GM19023 (cell line): ENCODE results near the gene RPL19.

Experiments used
- ATAC-seq: cut with Tn5 transposase; IDR thresholded peaks from one replicate; pipeline ENCODE4 v1.9.1; 2021; ENCODE audit warnings: mild to moderate bottlenecking, moderate library complexity; ENCODE audit not compliant: unreplicated experiment

RPL19 gene

DNA sequence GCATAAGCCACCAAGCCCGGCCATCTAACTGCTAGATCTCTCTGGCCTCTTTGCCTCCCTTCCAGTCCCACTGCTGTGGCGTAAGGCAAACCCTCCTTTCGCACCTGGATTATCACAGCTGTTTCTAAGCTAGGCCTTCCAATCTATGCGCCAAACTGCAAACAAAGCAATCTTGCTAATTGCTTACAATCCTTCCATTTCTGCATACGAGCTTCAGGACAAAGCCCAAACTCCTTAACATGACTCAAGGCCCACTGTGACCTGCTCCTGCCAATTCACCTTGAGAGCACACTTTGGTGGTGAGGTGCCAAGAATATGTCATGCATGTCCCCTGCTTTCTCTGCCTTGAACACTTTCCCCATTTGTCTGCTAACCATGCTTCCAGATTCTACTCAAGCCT is 28.1 kb upstream of the RPL19 start:
- ATAC-seq: no peak

GRCh38 chr17:39173080-39173479 is 27.0 kb upstream of the RPL19 start:
- no peak for ATAC-seq

- no peak for ATAC-seq
Observed at GRCh38 chr17:39173526-39174274, 26.4 kb upstream of the RPL19 start.

- no peak for ATAC-seq
Observed at GRCh38 chr17:39174920-39175694, 25.0 kb upstream of the RPL19 start.

DNA sequence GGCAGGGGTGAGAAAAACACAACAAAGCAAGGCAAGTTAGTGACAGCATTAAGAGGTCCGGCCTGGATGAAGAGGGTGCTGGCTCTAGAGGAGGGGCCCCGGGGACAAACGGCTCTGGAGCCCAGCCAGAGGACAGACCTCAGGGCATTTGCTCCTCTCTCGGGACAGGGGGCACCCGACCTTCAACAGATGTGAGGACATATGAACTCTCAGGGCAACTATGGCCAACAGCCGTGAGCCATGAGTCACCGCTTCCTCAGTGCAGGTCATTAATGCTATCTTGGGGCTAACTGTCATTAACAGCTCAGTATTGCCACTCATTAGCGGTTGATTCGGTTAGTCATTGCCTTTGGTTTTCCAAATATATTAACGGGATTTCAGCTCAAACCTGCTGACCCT is 24.4 kb upstream of the RPL19 start:
- no peak for ATAC-seq

DNA sequence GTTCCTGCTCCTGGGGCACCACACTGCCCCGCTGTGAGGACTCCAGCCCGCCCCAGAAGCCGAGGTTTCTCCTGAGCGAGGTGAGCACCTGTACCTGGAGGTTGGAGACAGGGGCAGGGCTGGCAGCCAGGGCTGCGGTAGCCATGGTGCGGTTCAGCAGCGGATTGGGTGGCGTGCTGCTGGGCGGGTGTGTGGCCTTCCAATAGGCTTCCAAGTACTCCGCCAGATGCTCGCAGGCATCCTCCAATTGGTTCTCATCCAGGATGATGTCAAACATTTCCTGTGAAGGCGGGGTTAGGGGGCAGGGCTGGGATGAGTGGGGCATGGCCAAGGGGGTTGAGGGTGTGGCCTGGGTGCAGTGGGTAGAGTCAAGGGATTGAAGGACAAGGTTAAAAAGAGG is 22.8 kb upstream of the RPL19 start:
- no peak for ATAC-seq

DNA sequence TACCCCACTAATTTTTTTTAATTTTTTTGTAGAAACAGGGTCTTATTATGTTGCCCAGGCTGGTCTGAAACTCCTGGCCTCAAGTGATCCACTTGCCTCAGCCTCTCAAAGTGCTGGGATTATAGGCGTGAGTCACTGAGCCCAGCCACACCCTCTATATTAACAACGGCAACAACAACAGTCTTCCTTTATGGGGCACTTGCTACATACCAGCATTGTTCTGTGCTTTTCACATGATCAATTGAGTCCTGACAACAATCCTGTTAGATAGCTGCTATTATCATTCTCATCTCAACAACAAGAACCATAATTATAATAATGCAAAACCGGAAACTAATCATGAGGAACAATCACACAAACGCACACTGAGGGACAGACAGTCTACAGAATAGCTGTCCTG is 21.5 kb upstream of the RPL19 start:
- no peak for ATAC-seq

DNA sequence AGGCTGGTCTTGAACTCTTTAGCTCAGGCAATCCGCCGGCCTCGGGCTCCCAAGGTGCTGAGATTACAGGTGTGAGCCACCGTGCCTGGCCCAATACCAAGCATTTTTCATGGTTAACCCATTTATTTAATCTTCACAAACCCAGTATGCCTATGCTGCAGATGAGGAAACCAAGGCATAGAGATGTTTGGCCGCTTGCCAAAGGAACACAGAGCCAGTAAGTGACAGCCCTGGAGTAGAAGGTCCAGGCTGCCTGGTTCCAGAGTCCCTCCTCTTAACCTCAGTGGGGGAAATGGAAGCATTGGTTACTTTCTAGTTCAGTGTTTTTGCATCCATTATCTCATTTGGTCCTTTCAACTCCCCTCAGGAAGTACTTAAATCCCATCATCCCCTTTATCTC is 18.8 kb upstream of the RPL19 start:
- no peak for ATAC-seq

DNA sequence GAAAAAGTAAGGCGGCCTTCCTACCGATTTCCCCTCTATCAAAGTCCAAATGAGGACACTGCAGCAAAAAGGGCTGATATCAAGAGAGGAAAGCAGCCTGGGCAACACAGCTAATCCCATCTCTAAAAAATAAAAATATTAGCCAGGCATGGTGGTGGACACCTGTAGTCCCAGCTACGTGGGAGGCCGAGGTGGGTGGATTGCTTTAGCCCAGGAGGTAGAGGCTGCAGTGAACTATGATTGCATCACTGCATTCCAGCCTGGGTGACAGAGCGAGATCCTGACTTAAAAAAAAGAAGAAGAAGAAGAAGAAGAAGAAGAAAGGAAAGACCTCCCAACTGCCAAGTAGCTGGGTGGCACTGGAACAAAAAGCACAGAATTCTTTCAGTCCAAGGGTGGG is 17.0 kb upstream of the RPL19 start:
- ATAC-seq: no peak

GRCh38 chr17:39183720-39184119 is 16.4 kb upstream of the RPL19 start:
- ATAC-seq: no peak

- no peak for ATAC-seq
Observed at GRCh38 chr17:39186481-39187002, 13.5 kb upstream of the RPL19 start.

GRCh38 chr17:39187152-39187830 is 12.8 kb upstream of the RPL19 start:
- no peak for ATAC-seq

GRCh38 chr17:39191750-39192510 is 8.2 kb upstream of the RPL19 start:
- no peak for ATAC-seq

GRCh38 chr17:39192901-39193300 is 7.2 kb upstream of the RPL19 start:
- no peak for ATAC-seq

DNA sequence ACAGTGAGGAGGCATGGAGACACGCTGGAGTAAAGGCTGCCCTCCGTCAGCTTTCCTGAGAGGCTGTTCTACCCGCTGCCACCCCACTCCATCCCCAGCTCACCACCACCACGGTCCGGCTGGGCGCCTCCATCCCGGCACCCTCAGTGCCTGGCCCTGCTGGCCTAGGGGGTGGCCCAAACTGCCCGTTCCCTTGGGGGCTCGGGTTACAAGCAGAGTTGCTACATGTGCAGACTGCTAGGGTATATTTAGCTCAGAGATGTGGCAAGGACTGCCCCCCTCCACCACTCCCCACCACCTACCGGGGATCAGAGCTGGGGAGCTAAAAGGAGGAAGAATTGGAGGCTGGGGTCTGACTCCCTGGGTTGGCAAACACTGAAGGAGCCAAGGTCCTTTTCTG is 6.7 kb upstream of the RPL19 start:
- no peak for ATAC-seq

- no peak for ATAC-seq
Observed at GRCh38 chr17:39194089-39194984, 5.7 kb upstream of the RPL19 start.

GRCh38 chr17:39194985-39195524 is 5.0 kb upstream of the RPL19 start:
- no peak for ATAC-seq

- ATAC-seq: no peak
Observed at GRCh38 chr17:39195568-39196160, 4.4 kb upstream of the RPL19 start.

GRCh38 chr17:39196241-39196807 is 3.8 kb upstream of the RPL19 start:
- no peak for ATAC-seq
